ENCODE data around the gene ZNF579.
"Not testable (repeated sequence)": the region's sequence is repeated elsewhere in the genome, so short reads cannot be mapped to it uniquely, and the experiment has no call there.

ZNF579 gene

DNA sequence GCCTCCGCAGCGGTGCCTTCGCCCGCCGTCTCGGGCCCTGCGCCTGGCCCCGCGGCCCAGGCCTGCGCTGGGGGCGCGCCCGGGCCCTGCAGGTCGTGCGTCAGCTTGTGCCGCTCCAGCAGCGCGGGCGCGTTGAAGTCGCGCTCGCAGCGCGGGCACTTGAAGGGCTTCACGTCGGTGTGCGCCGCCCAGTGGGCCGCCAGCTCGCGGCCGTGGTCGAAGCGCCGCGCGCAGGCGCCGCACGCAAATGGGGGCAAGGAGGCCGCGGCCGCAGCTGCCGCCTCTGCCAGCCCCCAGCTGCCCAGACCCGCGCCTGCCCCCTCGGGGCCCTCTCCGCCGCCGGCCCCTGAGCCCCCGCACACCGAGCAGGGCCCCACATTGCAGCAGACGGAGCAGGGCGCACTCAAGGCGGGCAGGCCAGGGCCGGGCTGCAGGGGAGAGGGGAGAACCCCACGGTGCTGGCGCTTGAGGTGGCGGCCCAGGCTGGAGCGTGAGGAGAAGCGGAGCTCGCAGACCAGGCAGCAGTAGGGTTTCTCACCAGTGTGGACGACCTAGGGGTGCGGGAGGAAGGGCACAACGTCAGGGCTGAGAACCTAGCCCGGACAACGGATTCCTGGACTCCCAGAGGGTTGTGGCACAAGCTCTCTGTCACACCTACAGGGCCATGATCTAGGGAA is 12.6 kb upstream of the ZNF579 start:
- DNase-seq = no peak

DNA sequence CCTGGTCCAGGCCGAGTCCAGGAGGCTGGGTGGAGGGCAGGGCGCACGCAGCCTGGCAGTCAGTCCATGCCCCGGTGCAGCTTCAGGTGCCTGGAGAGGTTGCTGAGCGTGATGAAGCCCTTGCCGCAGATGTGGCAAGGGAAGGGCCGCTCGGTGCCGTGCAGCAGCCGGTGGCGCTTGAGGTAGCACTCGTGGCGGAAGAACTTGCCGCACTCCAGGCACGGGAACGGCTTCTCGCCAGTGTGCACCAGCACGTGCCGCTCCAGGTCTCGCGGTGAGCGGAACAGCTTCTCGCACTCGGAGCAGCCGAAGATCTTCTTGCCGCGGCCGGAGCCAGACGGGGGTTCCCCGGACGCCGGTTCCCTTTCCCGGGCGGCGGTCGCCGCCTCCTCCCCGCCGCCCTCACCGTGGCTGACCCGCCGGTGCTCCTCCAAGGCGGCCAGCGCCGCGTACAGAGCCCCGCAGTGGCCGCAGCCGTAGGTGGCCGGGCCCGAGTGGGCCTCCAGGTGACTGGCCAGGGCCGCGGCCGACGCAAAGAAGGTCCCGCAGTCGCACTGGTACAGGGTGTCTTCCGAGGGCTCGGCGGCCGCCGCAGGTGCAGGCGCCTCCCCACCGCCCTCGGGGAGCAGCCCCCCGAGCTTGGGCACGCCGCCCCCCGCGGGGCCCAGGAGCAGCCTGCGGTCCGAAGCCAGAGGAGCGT is 11.9 kb upstream of the ZNF579 start:
- no peak for DNase-seq

DNA sequence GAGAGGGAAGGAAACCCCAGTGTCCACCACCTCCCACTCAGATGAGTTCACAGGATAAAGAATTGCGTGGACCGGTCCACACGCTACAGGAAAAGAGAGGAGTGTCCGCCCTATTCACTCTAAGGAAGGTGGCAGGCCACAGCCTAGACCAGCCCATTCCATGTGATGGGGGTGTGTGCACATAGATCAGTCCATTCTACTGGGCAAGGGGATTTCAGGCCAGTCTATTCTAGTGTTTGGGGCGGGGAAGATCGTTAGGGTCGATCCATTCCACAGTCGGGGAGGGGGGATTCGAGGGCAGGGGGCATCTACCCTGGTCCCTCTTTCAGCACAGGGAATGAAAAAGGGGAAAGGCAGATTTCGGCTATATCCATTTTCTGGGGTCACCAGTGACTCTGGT is 10.9 kb upstream of the ZNF579 start:
- no peak for DNase-seq

DNA sequence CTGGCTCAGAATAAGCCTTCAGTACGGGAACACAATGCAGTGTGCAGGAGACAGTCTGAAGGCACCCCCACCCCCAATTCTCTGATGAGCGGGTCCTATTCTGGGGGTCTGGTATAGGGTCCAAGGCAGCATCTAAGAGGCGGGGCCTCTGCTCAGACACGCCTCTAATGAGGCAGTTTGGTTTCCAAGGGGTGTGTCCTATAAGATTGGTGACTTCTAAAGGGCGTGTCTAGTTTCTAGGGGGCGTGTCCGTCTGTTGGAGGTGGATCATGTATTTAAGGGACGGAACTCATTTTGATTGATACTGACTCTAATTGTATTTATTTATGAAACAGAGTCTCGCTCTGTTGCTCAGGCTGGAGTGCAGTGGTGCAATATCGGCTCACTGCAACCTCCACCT is 10.0 kb upstream of the ZNF579 start:
- no peak for DNase-seq

DNA sequence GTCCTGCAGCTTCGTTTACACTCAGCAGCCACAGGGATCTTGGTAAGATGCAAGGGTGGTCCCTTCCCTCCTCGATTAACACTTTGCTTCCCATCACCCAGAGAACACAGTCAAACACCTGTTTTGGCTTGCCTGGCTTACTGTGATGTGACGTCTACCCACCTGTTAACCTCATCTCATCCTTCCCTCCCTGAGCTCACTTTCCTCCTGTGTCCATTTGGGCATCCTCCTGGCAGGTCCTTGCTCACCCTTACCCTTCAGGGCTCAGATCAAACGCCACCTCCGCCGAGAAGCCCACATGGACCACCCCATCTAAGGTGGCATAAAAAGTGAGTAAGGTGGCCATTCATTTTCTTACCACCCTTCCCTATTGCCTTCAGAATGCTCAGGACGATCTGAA is 9.5 kb upstream of the ZNF579 start:
- DNase-seq = no peak

DNA sequence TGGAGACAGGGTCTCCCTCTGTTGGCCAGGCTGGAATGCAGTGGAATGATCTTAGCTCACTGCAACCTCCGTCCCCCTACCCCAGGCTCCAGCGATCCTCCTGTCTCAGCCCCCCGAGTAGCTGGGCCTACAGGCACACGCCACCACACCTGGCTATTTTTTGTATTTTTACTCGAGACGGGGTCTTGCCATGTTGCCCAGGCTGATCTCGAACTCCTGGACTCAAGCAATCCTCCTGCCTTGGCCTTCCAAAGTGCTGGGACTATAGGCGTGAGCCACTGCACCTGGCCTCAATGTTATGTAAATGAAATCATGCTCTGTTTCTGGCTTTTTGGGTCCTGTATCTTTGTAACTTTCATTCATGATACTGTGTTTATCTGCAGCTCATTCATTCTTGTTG is 8.1 kb upstream of the ZNF579 start:
- no peak for DNase-seq

DNA sequence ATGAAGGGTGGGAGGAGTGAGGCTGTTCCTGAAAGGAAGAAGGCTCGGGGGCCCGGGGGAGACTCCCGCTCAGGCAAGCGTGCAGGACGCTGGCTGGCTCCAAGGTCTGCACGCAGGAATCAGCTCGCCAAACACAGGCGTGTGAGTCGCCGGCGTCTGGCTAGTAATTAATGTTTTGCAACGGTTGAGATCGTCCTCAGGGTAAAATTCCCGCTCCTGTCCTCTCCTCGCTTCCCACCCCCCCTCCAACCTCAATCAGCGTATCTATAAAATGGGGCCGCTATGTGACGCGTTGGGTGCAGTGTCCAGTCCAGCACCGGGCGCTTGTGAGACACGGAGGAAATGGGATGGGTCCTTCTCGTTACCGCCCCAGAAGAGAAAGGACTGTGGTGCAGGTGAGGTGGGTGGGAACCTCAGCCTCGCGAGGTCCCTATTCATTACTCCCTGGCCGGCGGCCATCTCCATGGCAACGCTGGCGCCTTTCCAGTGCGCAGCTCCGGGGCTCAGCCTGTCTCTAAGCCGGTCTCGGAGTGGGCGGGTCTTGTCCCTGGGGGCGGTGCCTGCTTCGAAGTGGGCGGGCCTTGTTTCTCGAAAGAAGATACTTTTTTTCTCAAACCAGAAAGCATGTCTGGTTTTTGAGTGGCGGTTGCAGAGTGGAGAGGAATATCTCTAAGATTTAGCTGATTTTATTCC is 6.5 kb upstream of the ZNF579 start:
- peak; percentile 93 for DNase-seq

DNA sequence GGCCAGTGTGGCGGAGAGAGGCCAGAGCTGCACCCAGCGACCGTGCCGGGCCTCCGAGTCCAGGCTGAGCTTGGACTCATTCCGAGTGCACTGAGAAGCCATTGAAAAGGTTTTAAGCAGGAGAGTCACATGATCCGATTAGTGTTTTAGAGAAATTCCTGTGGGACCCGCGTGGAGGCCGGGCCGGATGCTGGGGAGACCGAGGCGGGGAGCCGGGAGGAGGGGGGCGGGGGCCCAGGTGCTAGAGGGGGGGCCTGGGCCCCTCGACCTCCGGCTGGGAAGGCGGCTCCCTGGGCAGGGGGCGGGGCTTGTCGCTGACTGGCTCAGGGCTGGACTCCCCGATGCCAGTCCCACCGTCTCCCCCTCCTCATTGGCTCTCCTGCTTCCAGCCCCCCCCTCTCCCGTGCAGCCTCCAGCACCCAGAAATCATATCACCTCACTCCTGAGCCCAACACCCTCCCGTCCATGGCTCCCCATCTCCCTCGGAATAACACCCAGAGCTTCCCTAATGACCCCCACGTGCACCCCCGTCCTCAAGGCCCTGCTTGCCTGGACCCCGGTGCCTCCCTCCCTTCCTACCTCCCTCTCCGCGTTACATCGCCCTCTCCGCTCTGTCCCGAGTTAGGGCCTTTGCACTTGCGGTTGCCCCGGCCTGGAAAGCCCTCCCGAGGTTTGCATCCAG is 5.2 kb upstream of the ZNF579 start:
- peak; percentile 68 for DNase-seq

DNA sequence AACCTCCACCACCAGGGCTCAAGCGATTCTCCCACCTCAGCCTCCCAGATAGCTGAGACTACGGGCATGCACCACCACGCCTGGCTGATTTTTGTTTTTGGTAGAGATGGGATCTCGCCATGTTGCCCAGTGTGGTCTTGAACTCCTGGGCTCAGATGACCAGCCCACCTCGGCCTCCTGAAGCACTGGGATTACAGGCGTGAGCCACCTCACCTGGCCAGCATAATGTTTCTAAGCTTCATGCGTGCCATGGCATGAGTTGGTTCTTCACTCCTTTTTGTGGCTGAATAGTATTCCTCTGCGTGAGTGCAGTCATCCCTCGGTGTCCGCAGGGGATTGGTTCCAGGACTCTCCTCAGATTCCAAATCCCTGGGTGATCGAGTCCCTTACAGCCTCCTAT is 4.2 kb upstream of the ZNF579 start:
- DNase-seq = no peak

DNA sequence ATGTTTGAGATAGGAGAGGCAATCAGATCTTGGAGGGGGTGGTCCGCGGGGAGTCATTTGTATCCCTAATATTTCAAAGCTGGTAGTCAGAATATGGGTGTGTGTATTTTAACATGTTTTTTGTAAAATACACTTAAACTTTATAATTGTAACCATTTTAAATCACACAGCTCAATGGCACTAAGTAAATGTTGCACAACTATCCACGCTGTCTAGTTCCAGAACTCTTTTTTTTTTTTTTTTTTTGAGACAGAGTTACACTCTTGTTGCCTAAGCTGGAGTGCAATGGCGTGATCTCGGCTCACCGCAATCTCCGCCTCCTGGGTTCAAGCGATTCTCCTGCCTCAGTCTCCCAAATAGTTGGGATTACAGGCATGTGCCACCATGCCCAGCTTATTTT is 3.2 kb upstream of the ZNF579 start:
- DNase-seq = not testable (repeated sequence)

DNA sequence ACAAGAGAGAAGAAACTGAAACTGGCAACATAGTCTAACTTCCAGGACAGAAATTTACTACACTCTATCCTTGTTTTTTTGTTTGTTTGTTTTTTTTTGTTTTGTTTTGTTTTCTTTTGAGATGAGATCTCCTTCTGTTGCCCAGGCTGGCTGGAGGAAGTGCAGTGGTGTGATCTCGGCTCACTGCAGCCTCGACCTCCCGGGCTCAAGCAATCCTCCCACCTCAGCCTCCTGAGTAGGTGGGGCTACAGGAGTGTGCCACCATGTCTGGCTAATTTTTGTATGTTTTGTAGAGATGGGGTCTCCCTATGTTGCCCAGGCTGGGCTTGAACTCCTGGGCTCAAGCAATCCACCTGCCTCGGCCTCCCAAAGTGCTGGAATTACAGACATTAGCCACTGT is 1.6 kb upstream of the ZNF579 start:
- DNase-seq = not testable (repeated sequence)

DNA sequence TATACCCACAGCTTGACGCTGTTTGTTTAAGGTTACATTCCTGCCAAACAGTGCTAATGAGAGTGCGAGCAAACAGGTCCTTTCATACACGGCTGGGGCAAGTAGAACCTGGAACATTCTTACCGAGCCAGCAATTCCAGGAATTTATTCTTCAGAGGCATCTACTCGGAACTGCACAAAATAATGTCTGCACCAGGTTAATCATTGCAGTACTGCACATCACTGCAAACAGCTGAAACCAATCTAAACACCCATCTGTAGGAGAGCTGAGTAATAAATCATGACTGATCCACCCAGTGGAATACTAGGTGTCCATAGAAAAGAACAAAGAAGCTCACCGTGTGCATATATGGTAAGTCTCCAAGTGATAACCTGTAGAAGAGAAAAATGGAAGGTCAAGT is 1.2 kb upstream of the ZNF579 start:
- DNase-seq = no peak

DNA sequence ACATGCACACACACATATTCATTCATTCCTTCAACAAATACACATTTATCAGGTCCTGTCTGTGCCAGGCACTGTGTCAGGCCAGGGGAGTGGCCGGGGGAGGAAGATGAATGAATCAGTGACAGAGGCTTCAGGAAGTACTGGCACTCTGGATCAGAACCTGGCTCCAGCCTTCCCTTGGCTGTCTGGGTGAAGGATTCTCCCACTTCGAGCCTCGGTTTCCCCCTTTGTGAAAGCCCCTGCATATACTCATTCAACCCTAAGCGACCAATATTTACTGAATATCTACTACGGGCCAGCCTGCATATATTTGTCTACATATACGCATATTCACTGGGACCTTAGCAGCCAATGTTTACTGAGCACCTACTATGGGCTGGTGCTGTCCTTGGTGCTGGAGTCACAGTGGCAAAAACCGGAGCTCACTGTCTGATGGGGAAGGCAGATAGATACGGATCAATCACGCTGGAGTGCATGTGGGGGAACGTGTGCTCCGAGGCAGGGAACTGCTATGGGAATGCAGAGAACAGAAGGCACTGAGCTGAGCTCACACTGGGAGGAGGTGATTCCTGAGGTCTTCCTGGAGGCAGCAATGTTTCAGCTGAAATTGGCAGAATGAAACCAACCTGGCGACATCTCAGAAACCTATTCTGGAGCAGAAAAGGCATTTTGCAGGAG is 636 bp upstream of the ZNF579 start:
- no peak for DNase-seq

DNA sequence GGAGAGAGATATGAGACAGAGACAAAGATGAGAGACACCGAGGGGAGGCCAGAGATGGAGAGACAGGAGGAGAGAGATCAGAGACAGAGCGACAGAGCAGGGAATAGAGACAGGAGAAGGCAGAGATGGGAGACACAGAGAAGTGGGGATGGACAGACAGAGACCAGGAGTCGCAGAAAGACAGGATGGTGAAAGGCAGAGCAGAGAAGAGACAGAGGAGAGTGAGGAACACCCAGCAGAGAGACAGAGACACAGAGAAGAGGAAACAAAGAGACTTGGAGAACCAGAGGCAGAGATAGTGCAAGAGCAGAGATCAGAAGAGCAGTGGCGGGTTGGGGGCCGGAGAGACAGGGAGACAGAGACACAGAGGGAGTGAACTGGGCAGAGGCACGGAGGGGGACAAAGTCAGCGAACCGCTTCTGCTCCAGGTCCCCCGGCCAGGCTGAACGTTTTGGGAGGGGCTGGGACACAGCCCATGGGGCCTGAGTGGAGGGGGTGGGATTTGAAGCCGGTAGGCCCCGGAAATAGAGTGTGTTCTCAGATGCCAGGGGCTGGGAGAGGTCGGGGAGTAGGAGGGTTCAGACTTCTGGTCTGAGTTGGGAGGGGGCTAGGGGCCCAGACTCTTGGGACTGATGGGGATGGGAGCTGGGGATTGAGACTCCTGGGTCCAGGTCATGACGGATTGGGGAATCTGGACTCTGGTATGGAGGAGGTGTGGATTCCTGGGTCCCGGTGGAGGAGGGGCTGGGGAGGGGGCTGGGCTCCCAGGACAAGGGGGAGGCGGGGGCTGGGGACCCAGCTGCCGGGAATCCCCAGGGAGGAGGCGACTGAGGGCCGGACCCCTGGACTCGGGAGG is 654 bp downstream of the ZNF579 start:
- DNase-seq = no peak

DNA sequence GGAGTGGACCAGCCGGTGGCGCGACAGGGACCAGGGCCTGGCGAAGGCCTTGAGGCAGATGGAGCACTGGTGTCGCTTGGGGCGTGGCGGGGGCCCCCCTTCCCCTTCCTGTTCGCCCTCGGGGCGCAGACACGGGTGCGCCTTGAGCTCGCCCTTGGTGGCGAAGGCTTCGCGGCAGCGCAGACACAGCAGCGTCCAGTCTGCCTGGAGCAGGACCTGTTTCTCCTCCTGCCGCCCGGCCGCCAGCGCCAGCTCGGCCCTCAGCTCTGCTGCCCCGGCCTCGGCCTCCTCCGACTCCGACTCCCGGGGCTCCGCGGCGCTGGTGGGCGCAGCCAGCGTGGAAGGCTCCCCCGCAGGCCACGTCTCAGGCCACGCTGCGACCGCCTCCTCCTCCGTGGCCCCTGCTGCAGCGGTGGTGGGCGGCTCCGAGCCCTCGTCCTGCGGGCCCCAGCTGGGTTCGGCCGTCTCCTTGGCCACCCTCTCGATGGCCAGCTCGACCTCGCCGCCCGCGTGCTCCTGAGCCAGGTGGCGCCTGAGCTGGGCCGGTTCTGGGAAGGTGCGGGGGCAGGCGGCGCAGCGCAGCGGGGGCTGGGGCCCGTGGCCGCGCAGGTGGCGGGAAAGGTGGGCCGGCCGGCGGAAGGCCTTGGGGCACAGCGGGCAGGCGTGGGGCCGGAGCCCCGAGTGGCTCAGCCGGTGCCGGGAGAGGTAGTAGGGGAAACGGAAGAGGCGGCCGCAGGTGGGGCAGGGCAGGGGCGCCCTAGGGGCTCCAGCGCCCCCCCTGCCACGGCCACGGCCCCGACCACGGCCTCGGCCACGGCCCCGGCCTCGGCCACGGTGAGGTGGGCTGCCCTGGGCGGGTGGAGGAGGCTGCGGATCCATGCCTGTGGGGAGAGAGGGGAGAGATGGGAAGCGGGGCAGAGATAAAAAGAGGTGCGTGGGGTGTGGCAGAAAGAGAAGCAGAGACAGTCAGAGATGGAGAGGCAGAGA is 1.6 kb downstream of the ZNF579 start:
- DNase-seq = no peak

DNA sequence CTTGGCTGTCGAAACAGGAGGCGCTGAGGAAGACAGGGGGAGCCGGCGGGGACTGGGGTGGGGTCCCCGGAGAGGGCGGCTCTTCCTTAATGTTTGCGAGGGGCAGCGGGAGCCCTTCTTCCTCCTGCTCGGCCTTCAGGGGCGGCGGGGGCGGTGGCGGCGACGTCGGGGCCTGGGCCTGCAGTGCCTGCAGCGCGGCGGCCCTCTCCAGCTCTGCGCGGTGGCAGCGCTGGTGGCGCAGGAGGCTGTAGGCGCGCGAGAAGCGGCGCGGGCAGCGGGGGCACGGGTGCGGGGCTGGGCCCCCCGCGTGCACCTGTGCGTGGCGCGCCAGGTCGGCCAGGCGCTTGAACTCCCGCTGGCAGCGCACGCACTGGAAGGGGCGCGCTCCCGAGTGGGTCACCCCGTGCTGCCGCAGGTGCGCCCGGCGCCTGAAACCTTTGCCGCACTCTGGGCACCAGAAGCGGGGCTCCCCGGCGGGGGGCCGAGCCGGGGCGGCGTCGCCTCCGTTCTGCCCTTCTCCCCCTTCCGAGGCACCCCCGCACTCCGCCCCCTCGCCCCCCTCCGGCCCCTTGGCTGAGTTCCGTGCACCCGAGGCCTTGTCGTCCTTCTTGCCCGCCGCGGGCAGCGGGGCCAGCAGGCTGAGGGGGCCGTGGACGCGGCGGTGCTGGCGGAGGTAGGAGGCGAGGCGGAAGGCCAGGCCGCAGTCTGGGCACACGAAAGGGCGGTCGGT is 2.5 kb downstream of the ZNF579 start:
- DNase-seq = no peak

DNA sequence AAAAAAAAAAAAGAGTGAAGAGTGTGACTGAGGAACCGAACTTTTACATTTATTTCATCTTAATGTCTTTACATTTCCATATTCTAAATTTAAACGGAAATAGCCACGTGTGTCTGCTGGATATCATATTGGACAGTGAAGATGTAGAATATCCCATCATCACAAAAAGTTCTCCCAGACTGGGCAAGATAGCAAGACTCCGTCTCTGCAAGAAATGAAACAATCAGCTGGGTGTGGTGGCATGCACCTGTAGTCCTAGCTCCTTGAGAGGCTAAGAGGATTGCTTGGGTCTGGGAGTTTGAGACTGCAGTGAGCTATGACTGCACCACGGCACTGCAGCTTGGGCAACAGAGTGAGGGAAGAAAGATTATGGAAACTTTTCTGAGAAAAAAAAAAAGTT is 3.9 kb downstream of the ZNF579 start:
- DNase-seq = no peak

DNA sequence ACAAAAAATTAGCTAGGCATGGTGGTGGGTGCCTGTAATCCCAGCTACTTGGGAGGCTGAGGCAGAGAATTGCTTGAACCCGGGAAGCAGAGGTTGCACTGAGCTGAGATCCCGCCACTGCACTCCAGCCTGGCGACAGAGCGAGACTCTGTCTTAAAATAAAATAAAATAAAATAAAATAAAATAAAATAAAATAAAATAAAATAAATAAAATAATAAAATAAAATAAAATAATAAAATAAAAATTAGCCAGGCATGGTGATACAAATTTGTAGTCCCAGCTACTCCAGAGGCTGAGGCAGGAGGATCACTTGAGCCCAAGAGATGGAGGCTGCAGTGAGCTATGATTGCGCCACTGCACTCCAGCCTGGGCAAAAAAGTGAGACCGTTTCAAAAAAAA is 6.7 kb downstream of the ZNF579 start:
- not testable (repeated sequence) for DNase-seq

DNA sequence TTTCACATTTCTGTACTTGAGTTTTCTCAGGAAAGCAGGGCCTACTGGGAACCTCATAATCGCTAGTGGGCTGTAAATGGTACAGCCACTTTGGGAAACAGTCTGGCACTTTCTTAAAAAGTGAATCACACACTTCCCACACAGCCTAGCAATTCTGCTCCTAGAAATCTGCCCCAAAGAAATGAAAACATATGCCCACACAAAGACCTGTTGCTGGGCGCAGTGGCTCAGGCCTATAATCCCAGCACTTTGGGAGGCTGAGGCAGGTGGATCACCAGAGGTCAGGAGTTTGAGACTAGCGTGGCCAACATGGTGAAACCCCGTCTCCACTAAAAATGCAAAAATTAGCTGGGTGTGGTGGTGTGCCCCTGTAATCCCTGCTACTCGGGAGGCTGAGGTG is 11.2 kb downstream of the ZNF579 start:
- not testable (repeated sequence) for DNase-seq

DNA sequence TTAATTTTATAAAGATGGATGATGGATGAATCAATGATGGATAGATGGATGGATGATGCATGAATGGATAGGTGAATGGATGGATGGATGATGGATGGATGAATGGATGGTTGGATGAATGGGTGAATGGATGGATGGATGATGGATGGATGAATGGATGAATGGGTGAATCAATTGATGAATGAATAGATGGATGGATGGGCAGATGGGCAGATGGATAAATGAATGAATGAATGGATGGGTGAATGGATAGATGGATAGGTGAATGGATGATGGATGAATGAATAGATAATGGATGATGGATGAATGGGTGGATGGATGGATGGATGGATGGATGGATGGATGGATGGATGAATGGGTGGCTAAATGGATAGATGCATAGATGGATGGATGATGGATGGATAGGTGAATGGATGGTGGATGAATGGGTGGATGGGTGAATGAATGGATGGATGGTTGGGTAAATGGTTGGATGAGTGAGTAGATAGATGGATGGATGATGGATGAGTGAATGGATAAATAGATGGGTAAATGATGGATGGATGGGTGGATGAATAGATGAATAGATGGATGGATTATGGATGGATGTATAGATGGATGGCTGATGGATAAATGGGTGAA is 12.8 kb downstream of the ZNF579 start:
- DNase-seq = no peak

All from NCI-H526 treated with DMSO at 0.1 percent for 48 hours (cell line).